CD4-positive, alpha-beta T cell treated with Interleukin-4 for 4 hours (primary cell): Measurements from ENCODE around the gene TTYH1.

Experiments used
- DNase-seq: peaks from one replicate; pipeline ENCODE4 v3.0.0-alpha.2; 2020

The TTYH1 gene

DNA sequence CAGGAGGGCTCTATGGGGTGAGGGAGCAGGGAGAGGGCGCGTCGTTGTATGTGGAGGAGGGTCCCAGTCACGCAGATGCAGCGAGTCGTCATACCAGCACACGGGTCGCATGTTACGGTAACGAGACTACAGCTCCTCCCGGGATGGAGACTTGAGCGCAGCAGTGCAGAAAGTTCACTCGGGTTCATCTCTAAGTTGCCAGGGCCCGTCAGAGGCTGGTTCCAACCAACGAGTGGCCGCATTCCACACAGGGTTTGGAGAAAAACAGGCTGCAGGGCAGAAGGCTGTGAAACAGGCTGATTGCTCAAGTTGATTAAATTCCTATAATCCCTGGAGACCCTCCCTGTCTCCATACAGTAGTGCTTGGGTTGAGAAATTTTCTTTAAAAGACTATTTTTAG lies 21.9 kb upstream of the TTYH1 start:
- DNase-seq = no peak

DNA sequence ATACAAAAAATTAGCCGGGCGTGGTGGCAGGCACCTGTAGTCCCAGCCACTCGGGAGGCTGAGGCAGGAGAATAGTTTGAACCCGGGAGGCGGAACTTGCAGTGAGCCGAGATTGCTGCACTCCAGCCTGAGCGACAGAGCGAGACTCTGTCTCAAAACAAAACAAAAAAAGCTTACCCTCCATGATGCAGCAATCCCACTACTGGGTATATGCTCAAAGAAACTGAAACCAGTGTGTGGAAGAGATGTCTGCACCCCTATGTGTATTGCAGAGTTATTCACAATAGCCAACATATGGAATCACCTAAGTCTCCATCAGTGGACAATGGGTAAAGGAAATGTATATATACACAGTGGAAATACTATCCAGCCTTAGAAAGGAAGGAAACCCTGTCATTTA lies 19.6 kb upstream of the TTYH1 start:
- no peak for DNase-seq

DNA sequence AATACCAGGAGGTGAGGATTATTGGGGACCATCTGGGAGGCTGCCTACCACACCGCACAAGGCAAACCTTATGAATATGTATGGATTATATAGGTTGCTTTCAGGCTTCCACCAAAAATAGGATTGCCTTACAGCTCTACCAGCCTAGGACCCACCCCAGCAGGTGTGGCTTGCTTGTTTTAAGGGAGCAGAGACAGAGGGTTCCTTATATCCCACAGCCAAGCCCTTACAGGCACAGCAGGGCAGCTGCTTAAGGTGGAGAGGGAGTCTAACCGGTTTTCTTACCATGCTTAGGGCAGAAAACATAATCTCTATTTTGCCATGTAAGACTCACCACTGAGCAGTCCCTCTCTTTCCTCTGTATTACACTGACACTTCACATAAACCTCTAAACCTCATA lies 16.1 kb upstream of the TTYH1 start:
- no peak for DNase-seq

DNA sequence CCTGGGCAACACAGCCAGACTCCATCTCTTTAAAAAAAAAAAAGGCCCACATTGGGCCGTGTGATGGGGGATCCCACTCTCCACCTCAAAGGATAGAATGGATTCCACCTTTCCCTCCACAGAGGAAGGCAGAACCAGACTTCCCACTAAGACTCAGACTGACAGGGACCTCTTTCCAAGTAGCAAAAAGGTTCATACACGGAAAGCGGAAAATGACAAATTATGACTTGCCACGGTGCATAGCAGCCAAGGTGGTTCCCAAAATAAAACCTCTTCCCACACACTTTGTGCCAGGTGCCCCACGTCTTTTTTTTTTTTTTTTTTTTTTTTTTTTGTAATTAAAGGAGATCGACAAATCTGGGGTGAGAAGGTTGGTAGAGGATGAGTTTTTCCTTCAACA lies 14.4 kb upstream of the TTYH1 start:
- DNase-seq = no peak

DNA sequence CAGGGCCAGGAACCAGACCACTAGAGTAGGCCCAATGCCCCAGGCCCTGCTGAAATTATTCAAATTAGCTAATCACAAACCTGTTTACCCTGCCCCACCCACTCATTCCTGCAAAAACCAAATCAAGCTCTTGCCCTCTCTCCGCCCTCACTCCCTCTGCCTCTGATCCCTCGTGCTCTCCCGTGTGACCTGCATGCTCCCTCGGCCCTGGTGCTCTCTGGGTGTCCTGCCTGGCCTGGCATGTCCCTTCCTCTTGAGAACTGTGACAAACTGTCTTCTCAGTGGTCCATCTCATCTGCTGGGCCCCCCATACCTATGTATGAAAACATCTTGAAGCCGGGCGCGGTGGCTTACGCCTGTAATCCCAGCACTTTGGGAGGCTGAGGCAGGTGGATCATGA lies 12.2 kb upstream of the TTYH1 start:
- no peak for DNase-seq

DNA sequence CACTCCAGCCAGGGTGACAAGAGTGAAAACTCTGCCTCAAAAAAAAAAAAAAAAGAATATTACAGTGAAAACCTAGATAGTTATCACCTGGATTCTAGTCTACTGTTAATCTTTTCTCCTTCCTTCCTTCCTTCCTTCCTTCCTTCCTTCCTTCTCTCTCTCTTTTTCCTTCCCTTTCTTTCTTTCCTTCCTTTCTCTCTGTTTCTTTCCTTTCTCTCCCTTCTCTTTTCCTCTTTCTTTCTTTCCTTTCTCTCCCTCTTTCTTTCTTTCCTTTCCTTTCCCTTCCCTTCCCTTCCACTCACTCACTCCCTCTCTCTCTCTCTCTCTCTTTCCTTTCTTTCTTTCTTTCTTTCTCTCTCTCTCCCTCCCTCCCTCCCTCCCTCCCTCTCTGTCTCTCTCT lies 9.6 kb upstream of the TTYH1 start:
- DNase-seq = no peak

DNA sequence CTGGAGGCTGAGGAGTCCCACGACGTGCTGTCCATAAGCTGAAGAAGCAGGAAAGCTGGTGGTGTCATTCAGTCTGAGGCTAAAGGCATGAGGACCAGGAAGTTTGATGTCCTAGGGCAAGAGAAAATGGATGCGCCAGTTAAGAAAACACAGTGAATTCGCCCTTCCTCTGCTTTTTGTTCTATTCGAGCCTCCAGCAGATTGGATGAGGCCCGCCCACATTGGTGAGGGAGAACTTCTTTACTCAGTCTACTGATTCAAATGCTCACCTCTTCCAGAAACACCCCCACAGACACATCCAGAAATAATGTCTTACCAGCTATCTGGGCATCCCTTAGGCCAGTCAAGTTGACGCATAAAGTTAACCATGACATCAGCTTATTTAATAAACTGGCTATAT lies 7.5 kb upstream of the TTYH1 start:
- no peak for DNase-seq

DNA sequence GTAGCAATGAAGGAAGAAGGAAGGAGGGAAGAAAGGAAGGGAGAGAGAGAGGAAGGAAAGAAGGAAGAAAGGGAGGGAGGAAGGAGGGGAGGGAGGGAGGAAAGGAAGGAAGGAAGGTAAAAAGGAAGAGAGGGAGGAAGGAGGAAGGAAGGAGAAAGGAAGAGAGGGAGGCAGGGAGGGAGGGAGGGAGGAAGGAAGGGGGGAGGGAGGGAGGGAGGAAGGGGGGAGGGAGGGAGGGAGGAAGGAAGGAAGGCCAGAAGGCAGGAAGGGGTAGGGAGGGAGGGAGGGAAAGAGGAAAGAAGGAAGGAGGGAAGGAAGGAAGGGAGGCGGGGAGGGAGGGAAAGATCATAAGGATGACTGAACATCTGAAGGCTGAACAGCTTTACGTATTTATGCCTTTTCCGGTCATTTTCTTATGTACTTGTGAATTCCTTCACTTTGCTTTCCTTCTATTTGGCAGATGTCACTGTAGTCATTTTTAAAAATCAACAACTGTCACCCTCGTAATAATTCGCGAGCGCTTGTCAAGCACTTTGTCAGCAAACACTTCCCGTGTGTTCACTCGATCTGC lies 6.7 kb upstream of the TTYH1 start:
- DNase-seq = no peak

DNA sequence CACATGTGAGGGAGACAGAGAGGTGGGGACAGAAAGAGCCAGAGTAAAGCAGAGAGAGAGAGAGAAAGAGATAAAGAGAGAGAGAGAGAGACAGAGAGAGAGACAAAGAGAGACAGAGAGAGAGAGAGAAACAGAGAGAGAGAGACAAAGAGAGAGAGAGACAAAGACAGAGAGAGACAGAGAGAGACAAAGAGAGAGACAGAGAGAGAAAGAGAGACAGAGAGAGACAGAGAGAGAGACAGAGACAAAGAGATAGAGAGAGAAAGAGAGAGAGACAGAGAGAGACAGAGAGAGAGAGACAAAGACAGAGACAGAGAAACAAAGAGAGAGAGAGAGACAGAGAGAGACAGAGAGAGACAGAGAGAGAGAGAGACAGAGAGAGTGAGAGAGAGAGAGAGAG lies 4.2 kb upstream of the TTYH1 start:
- no peak for DNase-seq

DNA sequence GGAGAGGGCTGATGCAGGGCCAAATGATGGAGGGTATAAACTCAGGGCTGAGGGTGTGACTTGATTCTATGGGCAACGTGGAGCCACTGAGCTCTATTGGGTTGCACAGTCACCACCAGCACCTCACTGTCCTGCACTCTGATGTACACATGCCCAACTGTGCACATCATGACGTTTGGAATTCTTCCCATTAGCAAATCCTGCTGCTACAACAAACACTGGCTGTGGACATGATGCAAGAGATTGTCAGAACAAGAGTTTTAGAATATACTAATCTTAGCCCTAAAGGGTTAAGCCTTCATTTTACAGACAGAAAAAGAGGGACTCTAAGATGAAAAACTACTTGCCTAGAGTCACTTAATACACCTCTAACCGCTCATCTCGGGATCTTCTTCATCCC lies 2.4 kb upstream of the TTYH1 start:
- DNase-seq = no peak

DNA sequence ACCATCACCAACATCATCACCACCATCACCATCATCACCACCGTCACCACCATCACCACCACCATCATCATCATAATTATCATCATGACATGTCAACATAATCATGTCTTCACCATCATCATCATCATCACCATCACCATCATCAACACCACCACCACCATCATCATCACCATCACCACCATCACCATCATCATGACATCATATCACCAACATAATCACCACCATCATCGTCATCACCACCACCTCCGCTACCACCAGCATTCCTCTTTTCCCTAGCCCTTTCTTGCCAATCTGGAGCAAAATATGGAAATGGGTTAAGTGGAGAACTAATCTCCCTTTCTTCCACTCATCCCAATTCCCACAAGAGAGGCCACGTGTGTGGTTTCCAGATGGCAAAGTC lies 1.1 kb upstream of the TTYH1 start:
- DNase-seq = no peak

DNA sequence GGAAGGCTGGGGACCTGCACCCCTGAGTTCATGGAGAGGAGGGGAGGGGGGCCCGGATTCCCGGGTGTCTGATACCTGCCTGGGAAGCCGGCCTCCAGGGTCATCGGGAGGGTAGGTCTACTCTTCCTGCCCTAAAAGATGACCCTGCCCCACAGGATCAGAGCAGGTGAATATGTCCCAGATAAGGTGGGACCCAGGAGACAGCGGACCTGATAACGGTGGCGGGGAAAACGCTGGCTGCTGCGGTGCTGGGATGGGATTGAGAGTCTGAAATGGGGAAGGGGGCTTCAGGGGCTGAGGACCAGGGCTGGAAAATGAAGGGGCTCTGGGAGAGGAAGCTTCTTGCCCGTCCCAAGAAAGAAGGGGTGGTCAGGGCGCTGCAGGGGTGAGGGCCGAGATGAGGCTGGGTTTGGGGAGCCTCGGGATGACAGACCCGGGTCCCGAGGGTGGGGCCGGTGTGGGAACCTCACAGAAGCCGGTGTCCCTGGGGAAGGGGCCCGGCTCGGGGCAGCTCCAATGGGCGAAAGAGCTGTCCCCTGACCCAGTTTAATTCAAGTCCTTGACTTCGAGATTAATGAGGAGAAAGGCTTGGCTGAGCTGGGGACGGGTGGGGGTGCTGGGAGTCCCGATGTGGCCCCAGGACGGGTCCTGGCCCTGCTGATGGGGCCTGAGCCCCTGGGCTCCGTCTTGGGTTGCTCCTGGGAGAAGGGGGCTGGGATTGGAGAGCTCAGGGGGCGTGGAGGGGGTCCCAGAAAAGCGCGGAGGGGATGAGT lies 823 bp downstream of the TTYH1 start:
- DNase-seq = no peak

DNA sequence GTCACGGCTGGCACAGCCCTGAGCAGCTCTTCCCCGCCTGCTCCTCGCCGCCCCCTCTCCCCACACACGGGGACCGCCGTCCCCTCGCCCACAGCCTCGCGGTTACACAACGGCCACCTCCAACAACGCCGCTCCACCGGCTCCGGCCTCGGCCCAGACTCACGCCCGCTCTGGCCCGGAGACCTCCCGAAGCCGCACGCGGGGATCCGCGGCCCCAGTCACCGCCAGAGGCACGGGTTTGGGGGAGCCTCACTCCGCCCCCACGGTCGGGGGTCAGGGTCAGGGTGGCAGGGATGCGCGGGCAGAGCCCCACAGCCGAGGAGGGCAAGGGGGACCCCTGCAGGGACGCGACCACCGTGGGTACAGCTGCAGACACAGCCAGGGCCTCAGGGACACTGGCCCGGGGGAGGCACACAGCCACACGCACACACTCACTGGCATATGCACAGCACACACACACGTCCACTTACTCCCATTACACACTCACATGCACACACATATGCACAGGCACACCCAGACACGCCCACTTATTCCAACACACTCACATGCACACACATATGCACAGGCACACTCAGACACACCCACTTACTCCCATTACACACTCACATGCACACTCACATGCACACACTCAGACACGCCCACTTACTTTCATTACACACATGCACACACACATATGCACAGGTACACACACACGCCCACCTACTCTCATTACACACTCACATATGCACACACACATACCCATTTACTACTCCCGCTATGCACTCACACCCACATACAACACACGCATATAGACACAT lies 1.6 kb downstream of the TTYH1 start:
- DNase-seq = no peak

DNA sequence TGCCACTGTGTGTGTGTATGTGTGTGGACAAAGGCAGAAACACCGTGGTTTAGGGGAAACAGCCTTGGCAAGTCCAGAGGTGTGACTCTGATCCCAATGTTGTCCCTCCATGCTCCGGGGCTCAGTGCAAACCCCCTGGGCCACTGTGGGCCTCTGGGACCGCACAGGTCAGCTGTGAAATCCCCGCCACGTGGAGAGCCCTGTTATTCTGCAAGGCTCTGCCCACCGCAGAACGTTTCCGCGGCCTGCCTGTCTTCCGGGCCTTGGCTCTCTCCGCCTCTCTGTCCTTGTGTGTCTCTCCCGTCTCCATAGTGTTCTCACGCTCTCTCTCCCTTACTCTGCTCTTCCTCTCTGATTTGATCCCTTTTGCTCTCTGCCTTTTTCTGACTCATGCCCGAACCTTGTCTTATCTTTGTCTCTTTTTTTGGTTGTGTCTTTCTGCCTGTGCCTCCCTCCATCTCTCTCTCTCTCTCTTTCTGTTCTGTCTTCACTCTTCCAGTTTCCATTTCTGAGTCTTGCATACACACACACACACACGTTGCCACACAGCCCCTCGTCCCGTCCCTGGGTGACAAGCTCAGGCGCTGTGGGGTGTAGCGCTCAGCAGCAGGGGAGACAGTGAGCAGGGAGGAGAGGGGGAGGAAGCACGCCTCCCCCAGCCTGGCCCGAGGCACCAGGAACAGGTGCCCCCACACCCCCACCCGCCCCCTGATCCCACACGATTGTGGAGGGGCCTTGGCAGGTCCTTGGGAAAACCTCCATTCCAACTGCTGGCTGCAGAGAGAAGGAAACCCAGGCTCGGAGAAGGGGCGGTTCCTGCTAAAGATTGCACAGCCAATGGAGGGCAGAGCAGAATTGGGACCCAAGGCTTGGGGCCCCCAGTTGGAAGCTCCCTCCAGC lies 3.0 kb downstream of the TTYH1 start:
- no peak for DNase-seq

DNA sequence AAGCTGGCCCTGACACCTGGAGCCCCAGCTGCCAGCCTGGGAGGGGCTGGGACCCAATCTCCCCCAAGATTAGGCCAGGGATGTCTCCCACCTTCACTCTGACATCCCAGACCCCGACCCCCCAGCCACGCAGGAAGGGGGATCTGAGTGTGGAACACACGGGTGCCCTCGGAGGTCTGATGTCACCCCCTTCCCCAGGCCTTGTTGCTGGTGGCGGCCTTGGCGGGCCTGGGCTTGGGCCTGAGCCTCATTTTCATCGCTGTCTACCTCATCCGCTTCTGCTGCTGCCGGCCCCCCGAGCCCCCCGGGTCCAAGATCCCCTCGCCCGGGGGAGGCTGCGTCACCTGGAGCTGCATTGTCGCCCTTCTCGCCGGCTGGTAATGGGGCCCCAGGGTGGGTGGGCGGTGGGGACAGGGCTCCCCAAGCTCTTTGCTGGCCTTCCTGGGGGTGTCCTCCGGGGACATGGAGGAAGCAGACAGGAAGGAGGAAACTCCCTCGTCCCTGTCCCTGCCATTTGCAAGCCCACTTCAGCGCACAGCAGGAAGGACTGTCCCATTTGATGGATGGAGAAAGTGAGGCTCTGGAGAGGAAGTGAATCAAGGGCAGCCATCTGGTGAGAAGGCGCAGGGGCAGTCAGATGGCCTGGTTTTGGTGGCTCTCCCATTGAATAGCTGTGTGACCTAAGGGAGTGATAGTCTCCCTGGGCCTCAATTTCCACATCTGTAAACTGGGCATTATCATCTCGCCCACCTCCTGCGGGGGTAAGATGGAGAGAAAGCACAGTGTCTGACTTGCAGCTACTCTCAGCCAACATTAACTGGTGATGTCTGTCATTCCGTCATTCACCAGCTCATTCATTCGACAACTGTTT lies 3.9 kb downstream of the TTYH1 start:
- no peak for DNase-seq

DNA sequence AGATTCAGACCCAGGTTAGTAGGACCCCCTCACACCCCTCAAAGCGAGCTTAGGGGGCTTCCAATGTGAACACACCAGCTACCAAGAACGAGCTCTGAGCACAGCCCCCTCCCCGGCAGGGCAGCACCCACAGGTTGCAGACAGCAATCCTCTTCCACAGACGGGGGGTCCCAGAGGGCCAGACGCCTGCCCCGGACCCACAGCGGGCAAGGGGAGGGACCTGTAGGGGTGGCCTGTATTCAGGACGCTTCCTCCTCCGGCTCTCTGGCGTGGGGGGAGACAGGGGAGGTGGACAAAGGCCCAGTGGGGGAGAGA lies 4.8 kb downstream of the TTYH1 start:
- no peak for DNase-seq

DNA sequence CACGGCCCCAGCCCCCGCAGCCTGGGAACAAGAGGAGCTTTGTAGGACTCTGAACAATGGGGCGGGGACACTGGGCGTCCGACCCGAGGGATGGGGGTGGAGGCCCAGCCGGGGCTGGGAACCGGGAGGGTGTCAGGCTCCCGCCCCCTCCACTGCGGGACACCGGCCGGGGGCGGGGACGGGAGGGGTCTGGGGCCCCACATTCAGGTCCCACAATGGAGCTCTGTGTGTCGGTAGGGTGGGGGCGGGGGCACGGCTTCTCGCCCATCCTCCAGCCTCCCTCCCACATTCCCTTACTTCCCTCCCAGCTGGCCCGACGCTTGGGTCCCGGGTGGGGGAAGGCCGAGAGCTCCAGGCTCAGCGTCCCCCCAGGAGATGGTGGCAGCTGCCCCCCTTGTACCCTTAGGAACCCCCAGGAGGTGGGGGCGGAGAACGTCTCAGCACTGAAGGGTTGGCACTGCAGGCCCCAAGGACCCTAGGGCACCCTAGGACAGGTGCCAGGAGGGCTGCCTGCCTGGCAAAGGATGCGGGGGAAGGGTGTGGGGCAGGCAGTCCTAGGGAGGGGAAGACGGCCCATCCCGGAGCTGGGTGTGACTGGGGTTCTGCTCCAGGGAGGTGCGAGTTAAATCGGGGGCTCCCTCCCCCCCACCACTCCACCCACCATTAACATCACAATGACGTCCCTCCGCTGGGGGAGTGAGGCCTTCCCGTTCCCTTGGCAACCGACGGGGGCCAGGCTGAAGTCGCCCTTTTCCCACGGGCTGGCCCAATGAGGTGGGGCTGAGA lies 5.3 kb downstream of the TTYH1 start:
- no peak for DNase-seq

DNA sequence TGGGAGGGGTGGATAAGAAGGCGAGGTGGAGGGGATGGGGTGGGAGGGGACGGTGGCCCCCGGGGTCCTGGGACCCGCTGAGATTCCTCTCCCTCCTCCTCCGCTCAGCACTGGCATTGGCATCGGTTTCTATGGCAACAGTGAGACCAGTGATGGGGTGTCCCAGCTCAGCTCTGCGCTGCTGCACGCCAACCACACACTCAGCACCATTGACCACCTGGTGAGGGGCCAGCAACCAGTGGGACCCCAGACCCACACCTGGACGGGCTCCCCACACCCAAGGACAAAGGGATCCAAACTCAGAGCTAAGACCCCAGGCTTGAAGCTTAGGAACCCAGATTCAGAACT lies 5.9 kb downstream of the TTYH1 start:
- DNase-seq = no peak

DNA sequence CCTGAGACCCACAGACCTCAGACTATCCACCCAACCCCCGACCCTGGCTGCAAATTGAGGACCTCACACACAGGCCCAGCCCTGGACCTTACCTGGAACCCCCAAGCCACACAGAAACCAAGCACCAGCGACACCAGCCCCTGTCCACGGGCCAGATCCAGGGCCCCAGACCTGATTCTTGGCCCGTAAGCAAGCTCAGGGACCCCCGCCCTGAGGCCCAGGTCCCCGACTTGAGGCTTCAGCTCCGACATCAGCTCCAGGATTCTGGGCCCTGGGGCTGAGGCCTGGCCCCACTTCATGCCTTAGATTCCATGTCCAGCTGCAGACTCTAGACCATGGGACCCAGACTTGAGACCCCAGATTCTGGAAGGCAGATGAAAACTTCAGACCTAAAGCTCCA lies 6.3 kb downstream of the TTYH1 start:
- DNase-seq = no peak

DNA sequence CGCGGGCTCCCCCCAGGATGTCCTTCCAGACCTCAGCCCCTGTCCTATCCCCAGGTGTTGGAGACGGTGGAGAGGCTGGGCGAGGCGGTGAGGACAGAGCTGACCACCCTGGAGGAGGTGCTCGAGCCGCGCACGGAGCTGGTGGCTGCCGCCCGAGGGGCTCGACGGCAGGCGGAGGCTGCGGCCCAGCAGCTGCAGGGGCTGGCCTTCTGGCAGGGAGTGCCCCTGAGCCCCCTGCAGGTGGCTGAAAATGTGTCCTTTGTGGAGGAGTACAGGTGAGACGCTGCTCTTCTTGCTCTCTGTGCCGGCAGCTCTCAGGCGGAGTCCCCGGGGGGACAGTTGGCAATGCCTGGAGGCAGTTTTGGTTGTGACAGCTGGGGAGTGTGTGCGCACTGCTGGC lies 6.9 kb downstream of the TTYH1 start:
- no peak for DNase-seq

DNA sequence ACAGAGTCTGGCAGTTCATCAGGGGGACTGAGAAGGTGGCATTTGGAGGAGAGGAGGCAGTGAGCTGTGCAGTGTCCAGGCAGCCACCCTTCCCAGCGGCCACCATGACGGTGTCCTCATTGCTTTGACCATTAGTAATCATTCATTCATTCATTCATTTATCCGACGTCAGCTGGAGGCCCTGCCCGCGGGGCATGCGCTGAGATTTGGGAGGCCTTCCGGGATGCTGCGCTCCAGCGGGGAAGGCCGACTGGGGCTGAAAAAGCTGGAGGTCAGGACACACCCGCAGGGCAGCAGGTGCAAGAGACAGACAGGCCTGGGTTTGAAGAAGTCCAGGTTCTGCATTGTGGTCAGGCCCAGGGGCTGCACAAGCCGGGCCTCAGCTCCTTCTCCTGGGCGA lies 8.9 kb downstream of the TTYH1 start:
- no peak for DNase-seq
